HG03565 (cell line): ENCODE data around the gene PRR5L.
"Not testable (repeated sequence)": the region's sequence is repeated elsewhere in the genome, so short reads cannot be mapped to it uniquely, and the experiment has no call there.

Experiments used
- ATAC-seq: cut with Tn5 transposase; IDR thresholded peaks from one replicate; pipeline ENCODE4 v1.9.1; 2021; ENCODE audit warnings: mild to moderate bottlenecking, moderate library complexity; ENCODE audit not compliant: unreplicated experiment

The PRR5L gene

DNA sequence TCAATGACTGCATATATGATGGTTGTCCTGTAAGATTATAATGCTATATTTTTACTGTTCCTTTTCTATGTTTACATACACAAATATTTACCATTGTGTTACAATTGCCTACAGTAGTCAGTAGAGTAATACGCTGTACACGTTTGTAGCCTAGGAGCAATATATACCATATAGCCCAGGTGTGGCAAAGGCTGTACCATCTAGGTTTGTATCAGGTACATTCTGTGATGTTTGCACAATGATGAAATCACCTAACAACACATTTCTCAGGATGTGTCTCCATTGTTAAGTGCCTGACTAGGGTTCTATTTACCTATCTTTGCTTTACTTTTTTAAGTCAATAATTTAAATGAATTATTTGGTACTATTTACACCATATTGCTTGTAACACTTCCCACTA, 21.9 kb downstream of the PRR5L start:
- no peak for ATAC-seq

DNA sequence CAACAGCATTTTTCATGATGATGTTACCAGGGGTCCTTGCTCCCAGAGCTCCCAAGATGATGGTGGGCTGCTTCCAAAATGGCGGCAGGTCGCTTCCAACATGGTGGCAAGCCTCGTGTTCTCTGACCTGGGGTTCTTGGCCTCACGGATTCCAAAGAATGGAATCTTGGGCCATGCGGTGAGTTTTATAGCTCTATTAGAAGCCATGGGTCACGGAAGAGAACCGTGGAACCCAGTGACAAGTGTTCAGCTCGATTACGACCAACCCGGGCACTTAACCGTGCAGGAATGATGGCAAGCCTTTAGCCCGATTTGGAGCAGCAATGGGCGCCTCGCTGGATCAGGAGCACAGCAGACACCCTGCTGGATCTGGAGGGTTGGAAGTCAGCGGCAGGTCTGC, 28.9 kb downstream of the PRR5L start:
- not testable (repeated sequence) for ATAC-seq

DNA sequence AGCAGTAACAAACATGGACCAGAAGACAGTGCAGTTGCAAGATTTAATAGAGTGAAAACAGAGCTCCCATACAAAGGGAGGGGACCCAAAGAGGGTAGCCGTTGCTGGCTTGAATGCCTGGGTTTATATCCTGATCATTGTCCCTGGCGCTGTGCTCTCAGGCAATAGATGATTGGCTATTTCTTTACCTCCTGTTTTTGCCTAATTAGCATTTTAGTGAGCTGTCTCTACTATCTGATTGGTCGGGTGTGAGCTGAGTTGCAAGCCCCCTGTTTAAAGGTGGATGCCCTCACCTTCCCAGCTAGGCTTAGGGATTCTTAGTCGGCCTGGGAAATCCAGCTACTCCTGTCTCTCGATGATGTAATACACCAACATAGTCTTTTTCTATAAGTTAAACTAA, 29.3 kb downstream of the PRR5L start:
- ATAC-seq = not testable (repeated sequence)

DNA sequence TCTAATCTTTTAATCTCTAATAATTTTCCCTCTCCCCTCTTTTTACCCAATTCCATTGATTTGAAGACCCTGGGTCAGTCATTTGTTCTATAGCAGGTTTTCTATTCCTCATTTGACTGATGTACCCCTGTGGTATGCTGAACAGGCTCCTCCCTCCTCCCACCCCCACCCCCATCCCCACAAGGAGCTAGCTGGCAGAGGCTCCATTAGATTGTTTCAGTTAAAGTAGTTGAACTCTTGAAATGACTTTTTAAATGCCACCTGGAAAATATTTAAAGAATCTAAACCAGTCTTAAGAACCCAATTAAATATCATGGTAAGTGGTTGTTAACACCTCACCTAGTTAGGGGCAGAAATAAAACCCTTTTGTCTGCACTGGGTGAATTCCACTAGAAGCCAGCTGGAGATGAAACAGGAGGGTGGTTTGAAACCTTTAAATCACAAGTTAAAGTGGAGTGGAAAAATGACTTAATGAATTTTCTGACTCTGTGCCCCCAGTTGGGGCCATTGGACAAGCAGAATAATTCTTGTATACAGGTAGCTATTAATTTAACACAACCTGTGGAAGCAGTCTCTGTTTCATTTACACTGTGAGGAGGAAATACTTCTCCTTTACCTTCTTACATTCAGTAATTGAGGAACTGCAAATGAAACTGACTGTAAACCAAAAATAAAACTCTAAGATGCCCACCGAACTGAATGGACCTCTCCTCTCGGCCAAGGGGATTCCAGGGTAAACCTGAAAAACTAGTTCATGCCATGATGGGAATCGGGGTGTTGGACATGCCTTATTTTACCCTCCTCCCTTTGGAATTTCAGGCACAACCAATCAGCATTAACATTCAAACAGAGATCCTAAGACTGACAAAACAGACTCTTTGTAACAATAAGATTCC, 30.7 kb downstream of the PRR5L start:
- ATAC-seq = no peak

DNA sequence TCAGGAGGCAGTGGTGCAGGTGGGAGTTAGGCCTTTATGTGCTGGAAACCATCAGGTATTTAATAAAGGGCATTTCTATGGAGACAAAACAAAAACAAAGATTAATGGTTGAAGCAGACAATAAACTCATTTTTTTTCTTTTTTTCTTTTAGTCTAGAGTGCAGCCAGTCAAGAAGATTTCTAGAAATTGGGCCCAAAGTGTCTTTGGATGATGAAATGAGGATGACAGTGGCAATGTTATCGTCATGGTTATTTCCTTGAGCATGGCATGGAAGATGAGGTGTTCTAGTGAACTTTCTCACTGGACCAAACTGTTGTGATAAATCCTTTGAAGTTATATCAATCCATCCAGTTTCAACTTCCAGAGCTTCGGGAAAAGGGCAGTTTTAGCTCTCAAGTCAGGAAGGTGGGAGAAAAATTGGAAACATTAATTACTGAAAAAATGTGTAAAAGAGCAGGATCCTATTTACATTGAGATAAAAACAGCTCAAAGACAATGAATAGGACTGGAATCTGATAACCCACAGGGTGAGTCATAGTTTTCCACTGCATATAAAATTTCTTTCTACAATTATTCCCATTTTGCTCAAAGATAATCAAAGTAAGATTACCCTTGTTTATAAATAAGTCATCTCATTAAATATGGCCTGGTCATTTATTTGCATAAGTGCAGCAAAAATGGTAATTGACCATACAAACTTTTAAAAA, 33.0 kb downstream of the PRR5L start:
- ATAC-seq = no peak

DNA sequence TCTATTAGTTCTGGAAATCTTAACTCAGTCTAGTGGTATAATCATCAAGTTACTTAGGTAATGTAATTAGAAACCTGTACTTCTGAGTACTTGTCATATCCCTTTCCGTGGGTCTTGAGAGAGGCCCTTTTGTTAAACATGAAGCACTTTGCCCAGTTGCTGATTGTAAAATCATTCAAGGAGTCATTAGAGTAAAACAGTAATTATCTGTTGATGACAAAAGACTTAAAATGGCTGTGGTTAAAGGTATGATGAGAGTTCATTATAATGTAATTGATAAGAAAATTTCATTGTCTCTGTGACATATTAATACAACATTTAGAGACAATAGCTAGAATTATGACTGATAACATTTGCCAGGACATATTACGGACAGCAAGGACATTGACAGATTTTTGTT, 34.3 kb downstream of the PRR5L start:
- no peak for ATAC-seq

DNA sequence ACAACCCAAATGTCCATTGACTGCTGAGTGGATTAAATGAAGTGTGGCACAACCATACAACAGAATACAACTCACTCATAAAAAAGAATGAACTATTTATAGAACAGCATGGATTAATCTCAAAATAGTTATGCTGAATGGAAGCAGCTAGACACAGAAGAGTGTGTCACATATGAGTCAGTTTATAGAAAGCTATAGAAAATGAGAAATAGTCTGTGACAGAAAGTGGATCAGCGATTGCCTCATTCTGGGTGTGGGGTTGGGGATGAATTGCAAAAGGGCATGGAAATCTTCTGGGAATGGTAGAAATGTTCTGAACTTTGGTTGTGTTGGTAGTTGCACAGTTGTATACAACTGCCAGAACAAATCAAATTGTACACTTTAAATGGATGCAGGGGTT, 37.4 kb downstream of the PRR5L start:
- ATAC-seq = no peak

DNA sequence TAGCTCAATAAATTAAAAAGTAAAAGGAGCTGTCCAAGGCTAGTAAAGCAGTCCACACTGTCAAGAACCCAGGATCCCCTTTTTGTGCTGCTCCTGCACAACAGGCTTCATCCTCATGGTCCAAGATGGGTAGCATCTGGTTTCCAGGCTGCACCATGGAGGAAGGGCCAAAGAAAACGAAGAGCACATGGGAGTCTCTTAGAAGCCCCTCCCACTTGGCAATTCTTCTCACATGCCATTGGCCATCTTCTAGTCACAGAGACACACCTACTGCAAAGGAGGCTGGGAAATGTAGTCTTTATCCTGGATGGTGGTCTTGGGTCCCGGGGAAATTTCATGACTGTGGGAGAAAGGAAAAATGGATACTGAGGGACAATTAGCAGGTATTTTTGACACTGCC, 37.8 kb downstream of the PRR5L start:
- no peak for ATAC-seq

DNA sequence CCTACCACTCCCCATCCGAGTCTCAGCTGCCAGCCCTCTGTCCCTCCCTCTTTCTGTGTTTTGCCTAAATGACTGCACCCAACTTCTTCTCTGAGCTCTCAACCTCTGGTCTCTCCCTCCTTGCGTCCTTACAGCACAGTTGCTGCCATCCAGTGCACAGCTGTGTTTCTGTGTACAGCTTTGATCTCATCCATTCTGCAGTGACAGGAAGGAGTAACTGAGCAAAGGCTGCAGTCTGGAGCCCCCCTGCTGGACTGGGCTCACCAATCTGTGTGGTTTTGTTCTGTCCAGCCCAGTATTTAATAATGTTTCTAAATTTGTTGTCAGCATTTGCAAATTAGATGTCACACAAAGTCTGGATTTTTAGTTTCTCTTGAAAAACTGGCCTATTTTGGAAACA, 43.8 kb downstream of the PRR5L start:
- no peak for ATAC-seq

DNA sequence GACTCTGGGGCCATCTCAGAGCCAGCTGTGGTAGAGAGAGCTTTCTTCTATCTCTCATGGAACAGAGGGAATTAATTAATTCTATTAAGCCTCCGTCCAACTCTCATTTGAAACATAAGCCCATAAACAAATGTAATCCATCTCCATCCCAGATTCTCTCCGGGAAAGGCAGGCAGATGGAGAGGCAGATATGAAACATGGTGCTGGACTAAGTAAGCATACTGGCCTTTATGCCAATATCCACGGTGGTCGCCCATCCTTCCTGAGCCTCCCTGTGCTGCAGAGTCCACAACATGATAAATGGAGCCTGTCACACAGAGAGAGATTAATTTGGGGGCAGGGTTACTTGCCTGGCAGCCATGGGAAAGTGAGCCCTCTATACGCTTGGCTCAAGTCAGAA, 44.8 kb downstream of the PRR5L start:
- ATAC-seq = no peak

DNA sequence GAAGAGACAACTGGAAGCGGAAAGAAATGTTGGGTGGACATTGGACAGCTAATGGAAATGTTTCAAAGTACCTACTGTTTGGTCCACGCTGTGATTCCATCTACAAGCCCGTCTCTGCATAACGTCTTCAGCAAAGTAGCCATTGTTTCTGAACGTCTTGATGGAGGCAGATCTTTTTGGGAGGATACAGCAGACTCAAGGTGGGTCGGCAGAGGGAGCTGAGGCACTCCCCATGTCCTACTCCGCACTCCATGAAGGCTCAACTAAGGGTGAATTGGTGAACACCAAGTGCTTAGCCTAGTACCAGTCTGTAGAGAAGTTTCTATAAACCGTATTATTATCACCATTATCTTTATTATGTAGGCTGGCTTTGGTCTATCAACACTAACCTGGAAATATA, 45.8 kb downstream of the PRR5L start:
- no peak for ATAC-seq

DNA sequence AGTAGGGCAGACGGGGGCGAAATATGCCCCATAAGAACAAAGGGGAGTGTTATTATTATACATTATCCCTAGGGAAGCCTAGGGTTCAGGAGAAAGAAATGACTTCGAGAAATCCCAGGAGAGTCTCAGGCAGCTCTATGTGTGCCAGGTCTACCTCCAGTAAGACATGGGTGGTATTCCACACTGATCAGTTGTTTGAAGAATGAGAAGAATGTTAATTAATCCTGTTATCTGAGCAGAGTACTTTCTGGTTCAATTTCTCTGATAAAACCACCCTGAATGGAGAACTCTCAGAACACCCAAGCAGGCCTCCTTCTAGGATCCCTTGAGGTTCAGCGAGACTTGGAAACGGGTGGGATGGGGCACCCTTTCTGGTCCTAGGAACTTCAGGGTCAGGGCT, 46.2 kb downstream of the PRR5L start:
- no peak for ATAC-seq

DNA sequence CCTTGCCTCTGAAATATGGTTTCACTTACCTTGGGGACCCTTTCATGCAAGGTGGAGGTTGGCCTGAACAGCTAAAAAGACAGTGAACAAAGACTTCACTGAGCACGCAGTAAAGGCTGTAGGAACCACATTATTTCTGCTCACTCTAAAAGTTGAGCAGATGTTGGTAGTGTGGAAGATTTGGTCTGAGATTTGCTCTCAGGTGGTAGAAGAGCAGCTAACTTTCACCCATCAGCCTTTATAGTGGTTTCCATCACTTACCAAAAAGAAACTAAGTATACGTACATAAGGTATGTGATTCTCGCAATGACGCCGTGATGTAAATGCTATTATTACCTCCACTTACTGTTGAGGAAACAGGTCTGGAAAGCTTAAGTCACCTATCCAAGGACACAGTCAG, 47.3 kb downstream of the PRR5L start:
- no peak for ATAC-seq

DNA sequence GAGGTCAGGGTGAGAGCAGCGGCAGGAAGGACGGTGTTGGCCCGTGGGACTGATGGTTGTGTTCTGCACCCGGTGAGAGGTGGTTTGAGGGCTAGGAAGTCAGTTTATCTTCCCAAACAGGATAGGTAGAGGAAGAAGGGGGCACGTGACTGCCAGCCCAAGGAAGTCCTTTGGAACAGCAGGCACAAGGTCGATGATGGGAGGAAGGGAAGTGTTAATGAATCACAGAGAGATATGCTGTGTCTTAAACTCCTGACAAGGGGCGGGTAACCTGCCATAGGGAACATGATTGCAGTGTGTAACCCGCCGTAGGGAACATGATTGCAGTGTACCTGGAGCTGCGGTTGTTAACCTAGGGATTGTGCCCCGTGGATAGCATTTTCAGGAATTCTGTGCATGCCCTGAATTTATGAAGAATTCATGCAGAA, 49.0 kb downstream of the PRR5L start:
- no peak for ATAC-seq

DNA sequence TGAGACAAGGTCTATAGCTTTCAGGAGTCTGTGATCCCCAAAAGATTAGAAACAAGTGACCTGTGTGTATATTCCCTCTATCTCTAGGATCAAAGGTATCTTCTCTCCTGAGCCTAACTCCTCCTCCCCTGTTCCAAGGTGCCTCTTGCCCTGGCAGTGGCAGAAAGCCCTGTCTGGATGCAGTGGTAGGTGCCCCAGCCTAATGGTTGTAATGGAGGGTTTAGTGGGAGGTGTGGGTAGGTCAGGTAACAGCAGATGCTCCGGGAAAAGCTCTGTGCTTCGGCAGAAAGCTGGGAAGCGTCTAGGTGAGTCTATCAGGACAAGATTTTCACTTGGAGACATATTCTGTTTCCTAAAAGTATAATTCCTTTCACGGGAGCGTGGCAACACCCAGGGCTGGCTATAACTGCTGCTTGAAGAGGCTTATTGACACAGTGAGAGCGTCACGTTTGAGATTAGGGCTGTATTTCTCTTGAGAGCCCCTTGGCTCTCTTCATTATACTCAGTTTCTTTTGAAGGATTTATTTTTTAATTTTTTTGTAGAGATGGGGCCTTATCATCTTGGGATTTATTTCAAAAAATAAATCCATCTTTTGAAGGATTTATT, 49.5 kb downstream of the PRR5L start:
- ATAC-seq = no peak

DNA sequence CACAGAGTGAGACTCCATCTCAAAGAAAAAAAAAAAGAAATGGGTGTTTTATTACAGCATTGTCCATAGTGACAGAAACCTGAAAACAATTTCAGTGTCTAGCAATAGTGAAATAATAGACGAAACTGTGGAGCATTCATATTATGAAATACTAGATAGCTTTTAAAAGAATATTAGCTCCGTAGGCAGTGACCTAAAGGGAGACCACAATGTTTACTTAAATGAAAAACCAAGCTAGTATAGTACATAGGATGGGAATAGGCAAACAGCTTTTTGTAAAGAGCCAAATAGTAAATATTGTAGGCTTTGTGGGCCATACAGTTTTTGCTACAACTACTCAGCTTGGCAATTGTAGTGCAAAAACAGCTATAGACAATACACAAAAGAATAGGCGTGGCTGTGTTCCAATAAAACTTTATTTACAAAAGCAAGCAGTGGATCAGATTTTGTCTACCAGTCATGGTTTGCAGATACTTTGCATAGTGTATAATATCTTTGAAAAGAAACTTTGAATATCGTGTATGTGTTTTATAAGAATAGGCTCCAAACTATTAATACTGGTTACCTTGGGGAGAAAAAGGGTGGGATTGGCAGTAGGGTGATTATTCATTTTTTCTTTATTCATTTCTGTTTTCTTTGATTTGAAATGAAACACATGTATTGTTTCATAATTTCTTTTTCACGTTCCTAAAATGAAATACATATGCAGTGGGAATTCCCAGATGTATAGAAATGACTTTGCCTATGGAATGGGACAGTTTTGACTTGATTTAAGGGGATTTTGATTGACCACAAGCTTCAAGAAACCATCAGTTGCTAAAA, 50.7 kb downstream of the PRR5L start:
- no peak for ATAC-seq

DNA sequence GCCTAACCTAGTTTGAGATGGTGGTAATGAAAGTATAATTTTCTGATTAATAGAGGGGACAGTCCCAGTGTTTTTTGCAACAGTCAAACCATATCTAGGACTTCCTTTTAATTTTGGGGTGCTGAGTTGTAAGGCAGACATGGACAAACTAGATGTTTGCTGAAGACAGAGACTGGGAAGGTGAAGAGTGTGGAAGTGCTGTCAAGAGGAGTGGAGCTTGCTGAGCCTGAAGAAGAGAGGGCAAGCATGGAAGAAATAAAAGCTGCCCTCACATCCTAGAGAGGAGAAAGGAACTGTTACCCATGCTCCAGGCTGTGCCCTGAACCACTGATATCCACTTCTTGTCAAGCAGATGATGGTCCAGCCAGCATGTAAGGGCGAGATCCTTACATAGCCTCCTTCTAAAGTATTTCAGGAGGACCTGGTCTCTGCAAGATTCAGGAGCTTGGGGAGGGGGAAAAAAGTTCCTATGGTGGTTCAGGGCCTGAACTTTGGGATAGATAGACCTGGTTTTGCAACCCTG, 51.4 kb downstream of the PRR5L start:
- ATAC-seq = no peak

DNA sequence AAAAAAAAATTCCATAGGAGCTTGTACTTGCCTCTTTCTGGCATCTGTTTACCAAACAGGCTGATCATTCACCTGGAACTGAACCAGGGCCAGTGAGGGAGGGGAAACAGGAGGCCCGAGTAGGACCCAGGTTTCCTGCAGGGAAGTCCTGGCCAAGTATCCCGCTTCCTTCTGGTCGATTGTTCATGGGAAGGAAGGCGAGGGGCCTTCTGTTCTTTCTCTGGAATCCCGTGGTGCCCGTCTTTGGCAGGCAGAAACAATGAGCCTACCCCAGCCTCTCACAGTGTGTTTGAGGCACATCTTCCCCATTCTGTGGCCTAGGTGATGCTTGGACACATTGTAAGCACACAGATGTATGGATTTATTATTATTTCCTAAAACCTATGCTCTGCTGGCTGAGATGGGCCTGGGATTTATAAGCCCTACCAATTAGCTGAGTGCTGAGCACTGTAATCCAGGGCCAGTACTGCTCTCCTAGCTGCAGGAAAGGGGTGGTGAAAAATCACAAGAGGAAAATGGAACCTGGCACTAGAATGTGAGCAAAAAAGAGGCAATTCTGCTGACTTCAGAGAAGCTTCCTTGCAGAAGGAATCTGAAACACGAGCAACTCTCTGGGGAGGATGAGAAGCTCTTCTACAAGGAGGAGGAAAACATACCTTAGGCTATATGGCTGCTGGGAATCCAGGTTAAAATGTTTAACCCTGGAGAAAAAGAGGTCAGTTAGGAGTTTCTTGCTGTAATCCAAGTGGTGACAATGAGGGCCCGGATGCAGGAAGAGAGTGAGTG, 53.5 kb downstream of the PRR5L start:
- no peak for ATAC-seq

DNA sequence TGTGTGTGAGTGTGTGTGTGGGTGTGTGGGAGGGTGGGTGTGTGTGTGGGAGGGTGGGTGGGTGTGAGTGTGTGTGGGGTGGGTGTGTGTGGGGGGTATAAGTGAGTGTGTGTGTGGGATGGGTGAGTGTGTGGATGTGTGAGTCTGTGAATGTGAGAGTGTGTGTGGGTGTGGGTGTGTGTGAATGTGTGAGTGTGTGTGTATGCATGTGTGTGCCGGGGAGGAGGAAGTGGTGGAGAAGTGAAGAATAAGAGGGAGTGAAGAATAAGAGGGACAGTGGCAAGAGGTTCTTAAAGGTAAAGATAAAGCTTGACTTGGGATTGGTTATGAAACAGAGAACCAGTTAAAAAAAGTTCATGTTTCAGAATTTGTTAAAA, 54.0 kb downstream of the PRR5L start:
- ATAC-seq = no peak

DNA sequence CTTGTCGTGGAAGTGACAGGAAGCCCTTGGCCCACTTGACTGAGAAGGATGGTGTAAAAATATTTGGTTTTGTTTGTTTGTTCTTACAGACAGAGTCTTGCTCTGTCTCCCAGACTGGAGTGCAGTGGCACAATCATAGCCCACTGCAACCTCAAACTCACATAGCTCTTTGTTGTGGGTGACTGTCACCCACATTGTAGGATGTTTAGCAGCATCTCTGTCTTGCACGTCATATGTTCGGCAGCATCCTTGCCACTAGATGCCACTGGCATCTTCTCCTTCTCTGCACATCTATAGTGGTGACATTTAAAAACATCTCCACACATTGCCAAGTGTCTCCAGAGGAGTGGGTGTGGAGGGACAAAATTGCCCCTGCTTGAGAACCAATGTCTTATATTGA, 56.8 kb downstream of the PRR5L start:
- ATAC-seq = no peak
